IgD-negative memory B cell (primary cell): Measurements from ENCODE around the gene DLG2. TPM values are rescaled to one million over a fixed set of nuclear protein-coding genes. Genes with fewer than 3 reads are reported as not detected.
"Not testable (repeated sequence)": the region's sequence is repeated elsewhere in the genome, so short reads cannot be mapped to it uniquely, and the experiment has no call there.

Experiments
- H3K27ac Mint-ChIP-seq, 3 donors: one replicate each; pipeline ENCODE4 v1.8.0; 2020 to 2022; ENCODE audit warnings: mild to moderate bottlenecking in 3 of 3, mixed read lengths in 3 of 3, moderate library complexity in 1 of 3
- H3K27me3 Mint-ChIP-seq: one replicate; pipeline ENCODE4 v1.8.0; 2021; ENCODE audit warnings: mixed read lengths
- H3K36me3 Mint-ChIP-seq: one replicate; pipeline ENCODE4 v1.8.0; 2020; ENCODE audit warnings: mild to moderate bottlenecking, mixed read lengths
- H3K4me1 Mint-ChIP-seq, 3 donors: one replicate each; pipeline ENCODE4 v1.8.0; 2020 to 2022; ENCODE audit warnings: mixed read lengths in 3 of 3, mild to moderate bottlenecking in 1 of 3
- H3K4me3 Mint-ChIP-seq, 4 donors: one replicate each; pipeline ENCODE4 v1.8.0; 2020 to 2022; ENCODE audit warnings: mild to moderate bottlenecking in 4 of 4, mixed read lengths in 4 of 4, moderate library complexity in 3 of 4
- H3K9me3 Mint-ChIP-seq, 3 donors: one replicate each; pipeline ENCODE4 v1.8.0; 2020 to 2021; ENCODE audit warnings: mixed read lengths in 3 of 3, mild to moderate bottlenecking in 1 of 3
- polyA plus RNA-seq: library from polyadenylated mRNA; unstranded; fragments of 300-500 nt; fragmentation: Illumina TruSeq; gene quantifications from one replicate; pipeline ENCODE4 v1.2.3, GENCODE V29; 2021

The DLG2 gene
- polyA plus RNA-seq, 1 donor from 2014 or later: 2.0 TPM

DNA sequence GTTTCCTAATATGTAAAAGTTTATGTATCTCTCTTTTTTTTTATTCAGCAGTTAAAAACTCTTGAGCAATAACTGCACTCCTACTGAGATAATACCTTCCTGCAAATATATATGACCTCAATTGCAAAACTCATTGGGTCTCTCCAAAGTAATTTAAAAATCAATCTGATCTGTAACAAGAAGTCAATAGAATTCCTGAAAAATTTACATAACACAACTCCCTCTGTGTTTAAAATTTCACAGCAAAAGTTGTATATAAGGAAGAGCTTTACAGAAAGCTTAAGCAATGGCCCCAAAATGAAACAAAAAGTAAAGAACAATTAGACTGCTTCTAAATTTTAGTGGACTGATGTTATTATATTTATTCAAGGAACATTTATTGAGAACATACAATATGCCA lies 313.4 kb downstream of the DLG2 start:
- Mint-ChIP-seq H3K4me3 (peak overlapping the region in 2 of 4 donors; percentile 9 to 23), H3K27me3 (no peaks in the 10 kb centered on the region), H3K4me1 (peaks cover 37 to 58% (median 52%) of the 10 kb centered on the region in 3 donors), H3K27ac (peak overlapping the region in 1 of 3 donors; percentile 61), H3K9me3 (no peaks in the 10 kb centered on the region), H3K36me3 (no peaks in the 10 kb centered on the region)

DNA sequence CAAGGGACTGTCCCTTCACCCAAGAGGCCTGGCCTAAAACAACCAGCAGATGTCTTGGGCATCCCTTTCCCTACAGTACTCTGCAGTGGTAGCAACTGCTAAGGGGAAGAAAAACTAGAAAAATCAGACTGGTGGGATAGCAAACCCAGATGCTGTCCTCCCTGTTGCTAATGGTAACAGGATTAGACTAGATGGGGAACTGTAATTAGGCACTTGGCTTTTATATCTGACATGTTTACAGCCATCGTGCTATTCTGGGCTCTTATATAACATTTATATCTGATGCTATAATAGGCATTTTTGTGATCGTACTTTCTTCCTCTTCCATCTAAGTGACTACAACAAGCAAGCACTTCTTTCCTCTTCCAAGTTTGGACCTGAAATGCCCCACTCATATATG lies 316.7 kb downstream of the DLG2 start:
- no peaks in the 10 kb centered on the region for H3K36me3 Mint-ChIP-seq
- peak overlapping the region in 1 of 3 donors; percentile 33 for H3K27ac Mint-ChIP-seq
- peaks cover 14 to 32% (median 24%) of the 10 kb centered on the region in 3 donors for H3K4me1 Mint-ChIP-seq
- H3K27me3 Mint-ChIP-seq: no peaks in the 10 kb centered on the region
- no peak overlapping the region for H3K4me3 Mint-ChIP-seq
- H3K9me3 Mint-ChIP-seq: no peaks in the 10 kb centered on the region

DNA sequence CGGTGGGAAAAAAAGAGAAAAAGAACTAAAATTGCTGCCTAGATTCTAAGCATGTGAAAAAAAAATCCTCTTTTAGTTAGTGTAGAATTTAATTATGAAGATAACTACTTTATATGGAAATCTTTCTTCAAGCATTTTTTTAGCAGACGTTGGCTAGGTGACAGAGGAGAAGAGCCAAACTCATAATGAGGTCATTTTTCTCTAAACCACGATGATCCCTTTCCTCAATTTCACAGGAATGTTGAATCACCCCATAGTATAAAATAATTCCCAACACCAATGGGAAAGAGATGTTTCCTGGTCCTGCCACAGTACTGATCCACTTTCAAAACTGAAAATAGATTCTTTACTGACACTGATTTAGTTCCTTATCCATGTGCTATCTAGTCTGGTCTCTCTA lies 319.8 kb downstream of the DLG2 start:
- H3K4me1 Mint-ChIP-seq: peaks cover 2 to 22% (median 7%) of the 10 kb centered on the region in 3 donors
- no peak overlapping the region for H3K4me3 Mint-ChIP-seq
- H3K27me3 Mint-ChIP-seq: no peaks in the 10 kb centered on the region
- H3K36me3 Mint-ChIP-seq: no peaks in the 10 kb centered on the region
- peak overlapping the region in 1 of 3 donors; percentile 65 for H3K27ac Mint-ChIP-seq
- no peaks in the 10 kb centered on the region for H3K9me3 Mint-ChIP-seq

DNA sequence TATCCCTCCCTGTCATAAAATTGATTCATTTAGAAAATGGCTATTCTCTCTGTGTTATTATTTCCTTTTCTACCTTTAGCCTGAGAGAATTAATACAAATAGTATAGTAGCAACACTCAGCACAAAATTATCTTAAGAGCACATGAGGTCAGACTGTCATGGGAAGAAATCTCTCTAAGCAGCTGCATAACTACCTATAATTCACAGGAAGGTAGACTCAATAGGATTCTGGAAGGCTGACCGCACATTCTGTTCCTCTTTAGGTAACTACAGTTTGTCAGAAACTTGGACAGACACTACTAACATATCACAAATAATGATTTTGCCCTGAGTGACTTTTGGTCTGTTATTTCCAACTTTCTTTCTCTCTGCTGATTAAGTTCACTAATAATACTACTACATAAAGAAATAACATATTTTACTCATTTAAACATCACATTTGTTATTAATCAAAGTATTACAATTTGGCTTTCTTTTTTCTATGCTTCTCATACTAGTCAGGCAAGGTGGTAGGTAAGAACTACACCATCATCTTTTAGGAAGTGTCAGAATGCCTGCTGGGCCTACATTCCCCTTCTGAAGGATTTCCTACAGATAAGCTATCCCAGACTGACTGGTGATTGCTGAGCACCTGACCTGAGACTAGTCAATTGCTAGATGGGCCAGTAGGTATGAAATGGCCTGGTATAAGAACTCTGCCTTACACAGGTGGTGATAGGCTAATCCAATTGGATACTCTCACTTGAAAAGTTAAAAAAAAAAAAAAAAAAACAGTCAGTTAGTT lies 325.1 kb downstream of the DLG2 start:
- Mint-ChIP-seq H3K36me3 (no peaks in the 10 kb centered on the region), H3K27me3 (no peaks in the 10 kb centered on the region), H3K4me1 (peaks cover 0 to 5% (median 0%) of the 10 kb centered on the region in 3 donors), H3K27ac (no peak overlapping the region), H3K4me3 (no peak overlapping the region), H3K9me3 (no peaks in the 10 kb centered on the region)

DNA sequence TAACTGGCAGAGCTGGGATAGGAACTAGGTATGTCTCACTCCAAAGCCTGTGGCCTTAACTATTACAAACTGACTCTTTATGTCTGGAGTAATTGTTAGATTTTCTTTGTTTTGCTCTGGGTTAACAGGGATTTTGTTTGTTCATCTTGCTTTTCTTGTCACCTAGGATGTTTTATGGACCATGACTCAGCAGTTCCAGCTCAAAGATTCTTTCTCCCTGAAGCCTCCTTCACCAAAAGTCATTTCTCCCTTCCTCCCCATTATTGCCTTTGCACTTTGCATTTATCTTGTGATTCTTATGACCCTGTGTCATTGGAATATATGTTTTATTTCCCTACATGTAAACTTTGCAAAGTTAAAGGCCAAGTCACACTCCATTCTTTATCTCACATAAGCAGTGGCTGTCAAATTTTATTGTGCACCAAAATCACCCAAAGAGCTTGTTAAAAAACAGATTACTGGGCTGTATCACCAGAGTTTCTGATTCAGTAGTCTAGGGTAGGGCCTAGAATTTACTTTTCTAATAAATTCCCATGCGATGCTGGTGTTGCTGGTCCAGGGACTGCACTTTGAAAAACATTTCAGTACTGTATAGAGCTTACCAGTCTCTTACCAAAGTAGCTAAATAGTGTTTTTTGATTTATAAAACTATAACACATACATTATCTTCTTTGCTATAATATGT lies 327.7 kb downstream of the DLG2 start:
- Mint-ChIP-seq H3K4me1 (peaks cover 0 to 9% (median 2%) of the 10 kb centered on the region in 3 donors), H3K36me3 (no peaks in the 10 kb centered on the region), H3K27me3 (no peaks in the 10 kb centered on the region)

DNA sequence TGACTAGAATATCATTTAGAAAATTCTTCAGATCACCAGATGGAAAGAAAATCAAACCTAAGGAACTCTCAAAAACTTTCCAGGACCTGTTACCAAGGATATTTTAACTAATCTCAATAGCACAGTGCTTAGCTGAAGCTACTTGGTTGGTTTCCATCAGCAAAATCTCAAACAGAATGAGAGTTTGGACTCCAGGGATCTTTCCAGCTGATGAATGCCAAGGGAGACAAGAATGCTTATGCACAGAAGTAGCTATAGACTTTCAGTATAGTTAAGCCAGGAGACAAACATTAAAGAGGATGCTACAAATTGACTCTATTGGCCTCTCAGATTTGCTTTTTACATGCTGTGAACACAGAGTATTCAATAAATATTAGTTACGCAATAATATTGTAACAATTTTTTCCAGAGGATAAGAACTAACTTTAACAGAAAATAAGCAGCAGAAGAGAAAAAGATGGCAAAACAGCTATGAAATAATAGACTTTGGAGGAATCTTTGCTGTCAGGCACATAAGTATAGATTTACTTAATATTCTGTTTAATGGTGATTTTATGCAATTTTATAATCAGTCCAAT lies 331.4 kb downstream of the DLG2 start:
- H3K9me3 Mint-ChIP-seq: no peaks in the 10 kb centered on the region
- H3K4me3 Mint-ChIP-seq: no peak overlapping the region
- peaks cover 0 to 10% (median 4%) of the 10 kb centered on the region in 3 donors for H3K4me1 Mint-ChIP-seq
- H3K36me3 Mint-ChIP-seq: no peaks in the 10 kb centered on the region
- H3K27me3 Mint-ChIP-seq: peaks cover 4% of the 10 kb centered on the region
- no peak overlapping the region for H3K27ac Mint-ChIP-seq

More for the DNA sequence above, 327.7 kb downstream of the DLG2 start:
- Mint-ChIP-seq H3K27ac (no peak overlapping the region), H3K9me3 (no peaks in the 10 kb centered on the region), H3K4me3 (no peak overlapping the region)

DNA sequence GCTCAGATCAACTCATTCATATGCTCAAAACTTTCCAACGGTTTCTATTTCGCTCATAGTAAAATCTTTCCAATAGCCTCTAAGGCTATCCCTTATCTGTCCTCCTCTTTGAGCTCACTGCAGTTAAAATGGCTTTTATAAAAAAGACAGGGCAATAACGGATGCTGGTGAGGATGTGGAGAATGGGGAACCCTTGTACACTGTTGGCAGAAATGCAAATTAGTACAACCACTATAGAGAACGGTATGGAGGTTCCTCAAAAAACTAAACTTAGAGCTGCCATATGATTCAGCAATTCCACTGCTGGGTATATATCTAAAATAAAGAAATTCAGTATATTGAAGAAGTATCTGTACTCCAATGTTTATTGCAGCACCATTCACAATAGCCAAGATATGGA lies 345.6 kb downstream of the DLG2 start:
- H3K27me3 Mint-ChIP-seq: no peaks in the 10 kb centered on the region
- H3K4me3 Mint-ChIP-seq: no peak overlapping the region
- no peaks in the 10 kb centered on the region for H3K36me3 Mint-ChIP-seq
- H3K4me1 Mint-ChIP-seq: peaks cover 10 to 27% (median 13%) of the 10 kb centered on the region in 3 donors
- no peaks in the 10 kb centered on the region for H3K9me3 Mint-ChIP-seq
- no peak overlapping the region for H3K27ac Mint-ChIP-seq

DNA sequence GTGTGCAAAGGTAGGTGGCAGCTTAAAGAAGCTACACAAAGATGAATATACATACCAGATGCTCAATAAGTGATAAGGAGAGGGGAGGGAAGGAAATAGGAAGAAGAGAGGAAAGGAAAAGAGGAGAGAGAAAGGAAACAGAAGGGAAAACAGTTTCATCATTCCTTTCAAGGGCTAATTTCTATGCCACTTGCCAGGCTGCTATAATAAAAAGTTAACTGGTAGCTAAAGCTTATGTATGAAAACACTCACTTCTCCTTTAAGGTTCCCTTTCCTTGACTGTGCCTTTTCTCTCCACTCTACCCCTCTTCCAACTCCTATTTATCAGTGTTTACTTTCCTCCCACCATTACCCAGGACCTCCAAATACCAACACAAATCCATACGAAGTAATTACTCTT lies 347.9 kb downstream of the DLG2 start:
- H3K27me3 Mint-ChIP-seq: no peaks in the 10 kb centered on the region
- H3K9me3 Mint-ChIP-seq: no peaks in the 10 kb centered on the region
- H3K4me1 Mint-ChIP-seq: peaks cover 10 to 27% (median 13%) of the 10 kb centered on the region in 3 donors
- H3K4me3 Mint-ChIP-seq: no peak overlapping the region
- no peak overlapping the region for H3K27ac Mint-ChIP-seq
- no peaks in the 10 kb centered on the region for H3K36me3 Mint-ChIP-seq

DNA sequence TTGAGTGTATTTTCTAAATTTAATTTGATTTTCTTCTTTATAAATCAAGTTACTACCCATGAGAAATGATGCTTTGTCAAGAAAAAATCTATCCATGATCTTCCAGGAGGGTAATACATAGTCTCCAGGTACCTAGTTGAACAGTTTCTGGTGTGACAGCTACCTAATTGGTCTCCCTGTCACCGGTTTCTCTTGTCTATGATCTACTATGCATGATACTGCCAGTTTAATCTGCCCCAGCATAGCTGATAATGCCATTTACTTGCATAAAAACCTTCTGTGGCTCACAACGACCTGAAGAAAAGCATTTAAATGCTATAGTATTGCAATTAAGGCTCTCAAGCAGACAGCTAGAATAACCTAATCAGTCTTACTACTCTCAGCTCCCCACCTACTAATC lies 349.5 kb downstream of the DLG2 start:
- peaks cover 10 to 27% (median 13%) of the 10 kb centered on the region in 3 donors for H3K4me1 Mint-ChIP-seq
- no peaks in the 10 kb centered on the region for H3K27me3 Mint-ChIP-seq
- H3K27ac Mint-ChIP-seq: no peak overlapping the region
- H3K4me3 Mint-ChIP-seq: no peak overlapping the region
- no peaks in the 10 kb centered on the region for H3K36me3 Mint-ChIP-seq
- H3K9me3 Mint-ChIP-seq: no peaks in the 10 kb centered on the region

DNA sequence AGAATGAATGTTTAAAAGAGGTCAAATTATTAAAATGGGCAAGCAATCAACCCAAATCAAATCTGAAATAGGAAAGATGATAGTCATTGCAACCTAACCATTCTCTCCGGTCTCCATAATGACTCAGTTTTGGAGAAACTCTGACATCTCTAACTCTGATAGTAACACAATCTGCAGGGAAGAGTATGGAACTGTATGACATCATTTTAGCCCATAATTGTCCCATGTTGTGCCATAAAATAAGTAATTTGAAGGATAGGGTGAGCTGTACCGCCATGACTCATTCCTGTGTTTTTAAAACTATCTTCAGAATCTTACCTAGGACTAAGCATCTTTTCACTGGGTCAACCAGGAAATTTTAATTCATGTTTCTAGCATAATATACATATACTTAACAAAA lies 350.8 kb downstream of the DLG2 start:
- Mint-ChIP-seq H3K4me3 (no peak overlapping the region), H3K4me1 (peaks cover 8 to 19% (median 8%) of the 10 kb centered on the region in 3 donors), H3K9me3 (peaks cover 0 to 2% (median 0%) of the 10 kb centered on the region in 3 donors), H3K27me3 (no peaks in the 10 kb centered on the region), H3K27ac (no peak overlapping the region), H3K36me3 (no peaks in the 10 kb centered on the region)

DNA sequence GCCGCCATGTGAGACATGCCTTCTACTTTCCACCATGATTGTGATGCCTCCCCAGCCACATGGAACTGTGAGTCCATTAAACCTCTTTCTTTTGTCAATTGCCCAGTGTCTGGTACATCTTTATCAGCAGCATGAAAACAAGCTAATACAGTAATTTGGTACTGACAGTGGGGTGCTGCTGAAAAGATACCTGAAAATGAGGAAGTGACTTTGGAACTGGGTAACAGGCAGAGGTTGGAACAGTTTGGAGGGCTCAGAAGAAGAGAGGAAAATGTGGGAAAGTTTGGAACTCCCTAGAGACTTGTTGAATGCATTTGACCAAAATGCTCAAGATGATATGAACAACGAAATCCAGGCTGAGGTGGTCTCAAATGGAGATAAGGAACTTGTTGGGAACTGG lies 356.8 kb downstream of the DLG2 start:
- not testable (repeated sequence) for H3K4me3 Mint-ChIP-seq, H3K36me3 Mint-ChIP-seq, H3K4me1 Mint-ChIP-seq, H3K27ac Mint-ChIP-seq, H3K9me3 Mint-ChIP-seq, H3K27me3 Mint-ChIP-seq

DNA sequence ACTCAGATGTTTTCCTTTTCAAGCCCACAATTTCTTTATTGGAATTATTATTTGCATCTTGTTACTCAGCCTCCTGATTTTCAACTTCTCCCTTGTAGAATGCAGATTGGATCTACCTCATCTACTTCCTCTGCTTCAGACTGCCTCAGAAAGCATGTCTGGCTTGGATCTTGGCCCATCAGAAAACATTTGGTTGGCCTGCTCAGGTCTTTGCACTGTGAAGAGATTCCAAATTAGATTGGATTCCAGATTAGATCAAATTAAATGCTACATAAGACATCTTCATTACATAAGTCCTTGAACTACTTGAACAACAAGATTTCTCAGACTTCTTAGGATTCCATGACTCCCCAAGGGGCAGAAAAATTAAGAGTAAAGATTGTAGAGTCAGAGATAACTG lies 358.0 kb downstream of the DLG2 start:
- Mint-ChIP-seq H3K27ac (no peak overlapping the region), H3K4me3 (no peak overlapping the region), H3K9me3 (peaks cover 0 to 2% (median 0%) of the 10 kb centered on the region in 3 donors), H3K36me3 (peaks cover 5% of the 10 kb centered on the region), H3K27me3 (no peaks in the 10 kb centered on the region), H3K4me1 (no peaks in the 10 kb centered on the region)

DNA sequence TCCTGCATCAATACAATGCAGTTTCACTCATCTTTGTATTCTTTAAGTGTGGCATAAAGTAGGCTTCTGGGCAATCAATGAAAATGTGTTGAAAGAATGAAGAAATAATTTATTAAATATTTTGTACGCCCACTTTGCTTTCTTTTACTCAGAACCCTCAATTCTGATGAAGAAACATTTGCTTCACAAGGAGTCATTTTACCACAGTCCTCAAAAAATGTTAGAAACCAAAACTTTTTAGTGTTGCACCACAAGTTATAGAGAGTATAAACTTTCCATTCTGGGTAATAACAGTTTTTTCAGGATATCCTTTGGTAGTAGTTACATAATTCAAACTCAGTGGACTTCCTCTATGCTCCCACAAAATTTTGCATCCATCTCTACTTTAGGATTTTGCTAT lies 360.5 kb downstream of the DLG2 start:
- Mint-ChIP-seq H3K4me3 (no peak overlapping the region), H3K36me3 (peaks cover 5% of the 10 kb centered on the region), H3K9me3 (no peaks in the 10 kb centered on the region), H3K4me1 (peaks cover 5 to 7% (median 6%) of the 10 kb centered on the region in 3 donors), H3K27me3 (no peaks in the 10 kb centered on the region), H3K27ac (no peak overlapping the region)

DNA sequence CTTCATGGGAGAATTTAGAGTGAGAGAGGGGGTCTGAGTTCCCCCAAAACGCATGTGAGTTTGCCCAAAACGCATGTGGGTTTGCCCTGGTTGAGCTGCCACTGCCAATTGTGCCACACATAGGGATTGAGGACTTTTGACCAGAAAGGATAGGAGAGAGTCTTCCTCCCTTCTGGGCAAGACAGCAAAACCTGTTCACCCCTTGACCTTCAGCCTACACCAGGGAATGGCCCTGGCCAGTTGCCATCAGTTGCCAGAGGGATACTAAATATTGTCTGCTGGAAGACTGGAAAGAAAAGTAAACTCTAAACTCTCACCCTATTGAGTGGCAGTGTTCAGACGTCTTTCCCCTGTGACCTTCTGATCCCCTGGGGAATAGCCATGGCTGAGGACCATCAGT lies 363.8 kb downstream of the DLG2 start:
- Mint-ChIP-seq H3K4me1 (peaks cover 5 to 7% (median 6%) of the 10 kb centered on the region in 3 donors), H3K27me3 (no peaks in the 10 kb centered on the region), H3K4me3 (no peak overlapping the region), H3K36me3 (peaks cover 5% of the 10 kb centered on the region), H3K27ac (no peak overlapping the region), H3K9me3 (no peaks in the 10 kb centered on the region)

DNA sequence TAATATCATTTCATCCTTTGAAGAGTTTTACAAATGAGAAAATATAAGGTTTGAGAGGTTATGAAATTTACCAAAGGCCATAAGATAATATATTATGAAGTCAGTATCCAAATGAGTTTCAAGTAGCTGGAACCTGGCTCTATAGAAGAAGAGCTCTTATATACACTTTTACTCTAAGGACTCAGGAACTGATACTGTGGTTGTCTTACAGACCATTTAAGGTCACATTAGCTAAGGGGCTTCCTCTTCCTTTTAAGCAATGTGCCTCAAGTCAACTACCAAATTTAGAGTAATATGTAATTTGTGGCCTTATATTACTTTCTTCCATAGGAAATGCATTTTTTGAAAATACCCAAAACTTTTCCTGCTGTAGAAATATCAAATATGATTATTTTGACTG lies 369.3 kb downstream of the DLG2 start:
- H3K4me3 Mint-ChIP-seq: no peak overlapping the region
- H3K9me3 Mint-ChIP-seq: peaks cover 2 to 6% (median 6%) of the 10 kb centered on the region in 3 donors
- H3K27me3 Mint-ChIP-seq: no peaks in the 10 kb centered on the region
- H3K27ac Mint-ChIP-seq: no peak overlapping the region
- no peaks in the 10 kb centered on the region for H3K36me3 Mint-ChIP-seq
- peaks cover 0 to 5% (median 2%) of the 10 kb centered on the region in 3 donors for H3K4me1 Mint-ChIP-seq
